Testis (tissue), 3 donors: ENCODE data around the gene HTR4. TPM values are rescaled to one million over a fixed set of nuclear protein-coding genes. Genes with fewer than 3 reads are reported as not detected.

Experiments used
- DNase-seq: peaks from one replicate; pipeline ENCODE4 v3.0.0-alpha.2; 2019
- H3K27ac ChIP-seq, 2 donors: fragments of 200-600 bp; sonication (generic); one replicate each; pipeline ENCODE4 v1.5.1; 2019
- H3K27me3 ChIP-seq: fragments of 200-600 bp; sonication (generic); one replicate; pipeline ENCODE4 v1.5.1; 2019
- H3K36me3 ChIP-seq: fragments of 200-600 bp; sonication (generic); one replicate; pipeline ENCODE4 v1.5.1; 2017; ENCODE audit warnings: low read depth; ENCODE audit errors: missing control alignments
- H3K4me1 ChIP-seq: fragments of 200-600 bp; sonication (generic); one replicate; pipeline ENCODE4 v1.5.1; 2019
- H3K4me3 ChIP-seq, 2 donors: fragments of 200-600 bp; sonication (generic); one replicate each; pipeline ENCODE4 v1.5.1; 2017 to 2019
- H3K9me3 ChIP-seq: fragments of 200-600 bp; sonication (generic); one replicate; pipeline ENCODE4 v1.5.1; 2017
- POLR2A ChIP-seq: fragments of 450-650 bp; IDR thresholded peaks from one replicate; pipeline ENCODE4 v1.6.1; 2017; ENCODE audit warnings: antibody characterized with exemption, mild to moderate bottlenecking, moderate library complexity
- WGBS, 2 donors: methylation state at CpG; one replicate each; pipeline ENCODE4 v1.1.5; 2018; 5-methylcytosine and 5-hydroxymethylcytosine counted together
- intact Hi-C: fragments of 100-400 bp; cut with DNase I; formaldehyde crosslinking; loops from one replicate; pipeline ENCODE4 v1.15.1; 2023; ENCODE audit warnings: low total_unique reads
- polyA plus RNA-seq: library from polyadenylated mRNA; stranded (reverse); fragments of 350-450 nt; fragmentation: Illumina TruSeq; extraction: RNeasy Lipid Tissue Mini Kit (QIAGEN cat#74804); gene quantifications from one replicate; pipeline ENCODE4 v1.2.3, GENCODE V29; 2014; ENCODE audit warnings: low read depth, low replicate concordance; ENCODE audit not compliant: insufficient read depth
- total RNA-seq, 2 donors: library from RNA; depleted of rRNA; stranded (reverse); fragments of >200 nt; gene quantifications; one replicate each; pipeline ENCODE4 v1.2.3, GENCODE V29; 2016
- TF ChIP-seq, protein P1 (sequence below), 3 experiments: fragments of 450-650 bp in 2 of 3; fragments of 200-600 bp in 1 of 3; sonication (generic) in 1 of 3; IDR thresholded peaks; one replicate each; pipeline ENCODE4 v1.5.1; 2016 to 2019; ENCODE audit warnings: antibody characterized with exemption in 3 of 3, mild to moderate bottlenecking in 2 of 3, moderate library complexity in 1 of 3

Gene HTR4
- total and polyA plus RNA-seq, 3 donors from 2014 or later = 0.17 to 0.63 (median 0.56) TPM

DNA sequence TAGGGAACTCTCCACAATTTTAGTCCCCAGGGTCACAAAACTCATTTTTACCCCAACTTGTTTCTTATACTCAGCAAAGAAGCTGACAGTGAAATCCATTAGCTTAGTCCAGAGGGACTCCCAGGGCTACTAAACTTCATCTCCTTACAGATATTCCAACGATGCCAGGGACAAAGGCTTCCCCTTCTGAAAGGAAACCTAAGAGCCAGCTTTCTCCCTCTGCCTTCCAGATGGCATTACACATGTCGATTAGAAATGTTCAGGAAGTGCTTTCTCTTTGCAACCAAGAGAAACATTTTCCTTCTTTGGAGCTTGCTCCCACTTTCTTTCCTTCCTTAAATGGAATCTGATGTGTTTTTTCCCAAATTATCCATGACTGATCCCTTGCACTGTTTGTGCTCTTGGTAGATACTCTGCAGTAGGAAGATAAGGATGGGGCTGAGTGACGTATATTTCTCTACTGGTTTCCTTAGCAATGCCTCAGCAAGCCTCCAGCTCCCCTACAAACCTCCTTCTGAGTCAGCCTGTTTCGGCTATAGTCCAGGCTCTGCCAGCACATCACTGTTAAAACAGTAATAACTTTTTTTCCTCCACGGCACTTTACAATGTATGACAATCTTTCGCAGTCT, 43.0 kb upstream of the HTR4 start:
- Histone ChIP-seq H3K4me3 (no peak overlapping the region), H3K36me3 (no peaks in the 10 kb centered on the region), H3K27me3 (no peaks in the 10 kb centered on the region), H3K4me1 (no peaks in the 10 kb centered on the region), H3K27ac (no peak overlapping the region), H3K9me3 (no peaks in the 10 kb centered on the region)
- no peak for TF ChIP-seq POLR2A
- TF ChIP-seq, protein P1, sequence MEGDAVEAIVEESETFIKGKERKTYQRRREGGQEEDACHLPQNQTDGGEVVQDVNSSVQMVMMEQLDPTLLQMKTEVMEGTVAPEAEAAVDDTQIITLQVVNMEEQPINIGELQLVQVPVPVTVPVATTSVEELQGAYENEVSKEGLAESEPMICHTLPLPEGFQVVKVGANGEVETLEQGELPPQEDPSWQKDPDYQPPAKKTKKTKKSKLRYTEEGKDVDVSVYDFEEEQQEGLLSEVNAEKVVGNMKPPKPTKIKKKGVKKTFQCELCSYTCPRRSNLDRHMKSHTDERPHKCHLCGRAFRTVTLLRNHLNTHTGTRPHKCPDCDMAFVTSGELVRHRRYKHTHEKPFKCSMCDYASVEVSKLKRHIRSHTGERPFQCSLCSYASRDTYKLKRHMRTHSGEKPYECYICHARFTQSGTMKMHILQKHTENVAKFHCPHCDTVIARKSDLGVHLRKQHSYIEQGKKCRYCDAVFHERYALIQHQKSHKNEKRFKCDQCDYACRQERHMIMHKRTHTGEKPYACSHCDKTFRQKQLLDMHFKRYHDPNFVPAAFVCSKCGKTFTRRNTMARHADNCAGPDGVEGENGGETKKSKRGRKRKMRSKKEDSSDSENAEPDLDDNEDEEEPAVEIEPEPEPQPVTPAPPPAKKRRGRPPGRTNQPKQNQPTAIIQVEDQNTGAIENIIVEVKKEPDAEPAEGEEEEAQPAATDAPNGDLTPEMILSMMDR (IDR thresholded peaks at IDR 0.05) = no peak
- 67 to 68% methylated on average over 6 of the region's 6 CpGs for WGBS, 2 donors
- DNase-seq = no peak
- intact Hi-C loops = no loop called here

DNA sequence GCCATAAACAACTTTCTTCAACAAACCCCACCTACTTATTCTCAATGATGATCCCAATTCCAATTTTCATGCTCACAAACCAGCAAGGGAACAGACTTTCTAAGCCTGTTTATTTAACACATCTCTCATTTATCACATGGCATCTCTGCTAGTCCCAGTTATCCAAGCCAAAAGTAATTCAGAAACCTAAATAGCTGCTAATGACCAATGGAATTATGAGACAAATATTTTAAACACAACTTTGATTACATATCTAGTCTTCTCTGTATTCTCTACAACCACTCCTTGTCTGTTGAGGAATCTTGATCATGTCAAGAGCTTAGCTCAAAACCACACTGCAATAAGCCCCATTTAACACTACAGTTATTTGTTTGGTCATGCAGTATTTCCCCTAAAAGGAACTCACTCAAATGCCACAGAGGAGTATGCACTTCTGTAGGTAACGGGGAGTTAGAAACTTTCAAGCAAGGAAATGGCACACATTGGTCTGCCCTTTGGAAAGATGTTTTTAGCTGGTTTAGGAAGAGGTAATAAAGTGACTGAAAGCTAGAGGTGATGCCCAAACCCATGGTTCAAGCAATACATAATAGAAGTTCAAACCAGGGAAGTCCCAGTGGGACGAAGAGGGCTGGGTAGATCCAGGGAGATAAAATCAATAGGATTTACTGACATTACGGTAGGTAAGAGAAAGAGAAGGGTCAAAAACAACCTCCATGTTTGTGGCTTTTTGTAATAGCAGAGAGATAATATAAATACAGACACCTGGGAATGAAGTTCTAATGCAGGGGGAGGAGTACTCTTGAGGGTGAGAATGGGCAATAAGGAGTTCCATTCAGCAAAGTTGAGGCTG, 42.1 kb upstream of the HTR4 start:
- Histone ChIP-seq H3K27ac (no peak overlapping the region), H3K27me3 (no peaks in the 10 kb centered on the region), H3K4me3 (no peak overlapping the region), H3K36me3 (no peaks in the 10 kb centered on the region), H3K4me1 (no peaks in the 10 kb centered on the region), H3K9me3 (no peaks in the 10 kb centered on the region)
- intact Hi-C loops = no loop called here
- TF ChIP-seq POLR2A = no peak
- TF ChIP-seq, protein P1 (IDR thresholded peaks at IDR 0.05) = no peak
- 92 to 93% methylated on average over 3 of the region's 3 CpGs for WGBS, 2 donors
- DNase-seq = no peak

DNA sequence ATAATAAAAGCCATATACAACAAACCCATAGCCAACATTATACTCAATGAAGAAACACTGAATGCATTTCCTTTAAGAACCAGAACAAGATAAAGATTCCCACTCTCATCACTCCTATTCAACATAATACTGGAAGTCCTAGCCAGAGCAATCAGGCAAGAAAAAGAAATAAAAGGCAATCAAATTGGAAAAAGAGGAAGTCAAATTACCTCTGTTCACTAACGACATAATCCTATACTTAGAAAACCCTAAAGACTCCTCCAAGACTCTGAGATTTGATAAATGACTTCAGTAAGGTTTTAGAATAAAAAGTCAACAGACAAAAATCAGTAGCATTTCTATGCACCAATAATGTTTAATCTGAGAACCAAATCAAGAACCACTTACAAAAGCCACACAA, 36.6 kb upstream of the HTR4 start:
- intact Hi-C loops = no loop called here
- no peak for DNase-seq
- 79 to 81% methylated on average over 1 of the region's 1 CpG for WGBS, 2 donors
- Histone ChIP-seq H3K27ac (no peak overlapping the region), H3K36me3 (no peaks in the 10 kb centered on the region), H3K4me1 (no peaks in the 10 kb centered on the region), H3K27me3 (no peaks in the 10 kb centered on the region), H3K9me3 (no peaks in the 10 kb centered on the region), H3K4me3 (no peak overlapping the region)
- no peak for TF ChIP-seq POLR2A
- TF ChIP-seq, protein P1 (IDR thresholded peaks at IDR 0.05) = no peak

DNA sequence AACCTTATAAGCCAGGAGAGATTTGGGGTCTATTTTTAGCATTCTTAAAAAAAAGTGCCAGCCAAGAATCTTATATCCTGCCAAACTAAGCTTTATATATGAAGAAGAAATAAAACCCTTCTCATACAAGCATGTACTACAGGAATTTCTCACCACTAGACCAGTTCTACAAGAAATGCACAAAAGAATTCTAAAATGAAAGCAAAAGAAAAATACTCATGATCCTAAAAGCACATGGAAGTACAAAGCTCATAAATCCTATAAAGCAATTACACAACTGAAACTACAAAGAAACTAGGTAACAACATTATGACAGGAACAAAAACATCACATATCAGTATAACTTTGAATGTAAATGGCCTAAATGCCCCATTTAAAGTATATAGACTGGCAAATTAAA, 34.5 kb upstream of the HTR4 start:
- H3K4me3 ChIP-seq = no peak overlapping the region
- intact Hi-C loops = no loop called here
- no peaks in the 10 kb centered on the region for H3K27me3 ChIP-seq
- no peak for DNase-seq
- no peaks in the 10 kb centered on the region for H3K9me3 ChIP-seq
- H3K4me1 ChIP-seq = no peaks in the 10 kb centered on the region
- TF ChIP-seq POLR2A = no peak
- TF ChIP-seq, protein P1 (IDR thresholded peaks at IDR 0.05) = no peak
- no peaks in the 10 kb centered on the region for H3K36me3 ChIP-seq
- no peak overlapping the region for H3K27ac ChIP-seq
